Osteoblast (primary cell): ENCODE results near the gene HSPA12B. TPM values are rescaled to one million over a fixed set of nuclear protein-coding genes. Genes with fewer than 3 reads are reported as not detected.

ENCODE experiments used
- DNase-seq: peaks from one replicate; pipeline ENCODE4 v3.0.0; 2011; ENCODE audit warnings: low spot score, mixed read lengths; ENCODE audit not compliant: insufficient read length; ENCODE audit errors: missing footprints
- H2AFZ ChIP-seq: 2 replicates; pipeline ENCODE4 v1.6.0; 2011; ENCODE audit warnings: mild to moderate bottlenecking, low read length
- H3K27ac ChIP-seq: 2 replicates; pipeline ENCODE4 v1.5.1; 2011; ENCODE audit warnings: mild to moderate bottlenecking, low read depth, low read length, moderate library complexity
- H3K27me3 ChIP-seq: 2 replicates; pipeline ENCODE4 v1.6.0; 2012; ENCODE audit warnings: mild to moderate bottlenecking, control low read depth, inconsistent platforms, low read length, moderate library complexity; ENCODE audit not compliant: insufficient read depth
- H3K36me3 ChIP-seq: 2 replicates; pipeline ENCODE4 v1.5.1; 2011; ENCODE audit warnings: mild to moderate bottlenecking, low read length, control low read depth, moderate library complexity; ENCODE audit not compliant: insufficient read depth
- H3K4me1 ChIP-seq: 2 replicates; pipeline ENCODE4 v1.5.1; 2011; ENCODE audit warnings: mild to moderate bottlenecking, low read length, control low read depth, moderate library complexity; ENCODE audit not compliant: insufficient read depth
- H3K4me2 ChIP-seq: 2 replicates; pipeline ENCODE4 v1.6.0; 2011; ENCODE audit warnings: mild to moderate bottlenecking, low read length; ENCODE audit not compliant: insufficient read depth
- H3K4me3 ChIP-seq: fragments of 200-600 bp; sonication (generic); 3 replicates; pipeline ENCODE4 v1.5.1; 2012; ENCODE audit warnings: mild to moderate bottlenecking, low read length, inconsistent platforms; ENCODE audit not compliant: insufficient read depth
- H3K79me2 ChIP-seq: 2 replicates; pipeline ENCODE4 v1.6.0; 2012; ENCODE audit warnings: mild to moderate bottlenecking, low read length, control low read depth, inconsistent platforms; ENCODE audit not compliant: insufficient read depth
- H3K9me3 ChIP-seq: 2 replicates; pipeline ENCODE4 v1.5.1; 2011; ENCODE audit warnings: low read depth, low read length, control low read depth
- H4K20me1 ChIP-seq: 2 replicates; pipeline ENCODE4 v1.6.0; 2012; ENCODE audit warnings: mild to moderate bottlenecking, low read length, control low read depth; ENCODE audit not compliant: insufficient read depth
- total RNA-seq: library from RNA; depleted of rRNA; stranded (reverse); fragments of >200 nt; gene quantifications from 2 replicates; pipeline ENCODE4 v1.2.3, GENCODE V29; 2012
- TF ChIP-seq, protein P1 (sequence below): IDR thresholded peaks from 2 replicates; pipeline ENCODE4 v1.5.1; 2011; ENCODE audit warnings: mild to moderate bottlenecking, low read depth, low read length, moderate library complexity; ENCODE audit errors: extremely low read depth

The HSPA12B gene
- total RNA-seq, 1 donor: not detected

DNA sequence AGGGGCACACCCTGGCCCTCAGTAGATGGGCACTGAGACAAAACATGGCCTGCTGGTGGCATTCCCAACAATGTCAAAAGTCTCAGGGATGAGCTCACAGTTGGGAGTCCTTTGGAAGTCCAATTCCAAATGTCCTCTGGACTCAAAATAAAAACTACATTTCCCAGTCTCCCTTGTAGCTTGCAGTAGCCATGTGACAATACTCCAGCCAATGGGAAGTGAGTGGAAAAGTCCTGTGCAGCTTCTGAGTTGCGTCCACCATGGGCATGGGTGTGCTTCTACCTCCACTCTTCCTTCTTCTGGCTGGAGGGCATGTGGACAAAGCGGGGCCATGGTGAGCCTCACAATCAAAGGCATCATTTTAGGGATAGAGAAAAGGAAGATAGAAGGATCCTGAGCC is 44.8 kb upstream of the HSPA12B start:
- peak; percentile 98 for DNase-seq
- H3K4me2 ChIP-seq: no peak overlapping the region
- H3K4me1 ChIP-seq: peaks cover 13% of the 10 kb centered on the region
- H3K27me3 ChIP-seq: no peaks in the 10 kb centered on the region
- no peaks in the 10 kb centered on the region for H3K36me3 ChIP-seq
- TF ChIP-seq, protein P1, sequence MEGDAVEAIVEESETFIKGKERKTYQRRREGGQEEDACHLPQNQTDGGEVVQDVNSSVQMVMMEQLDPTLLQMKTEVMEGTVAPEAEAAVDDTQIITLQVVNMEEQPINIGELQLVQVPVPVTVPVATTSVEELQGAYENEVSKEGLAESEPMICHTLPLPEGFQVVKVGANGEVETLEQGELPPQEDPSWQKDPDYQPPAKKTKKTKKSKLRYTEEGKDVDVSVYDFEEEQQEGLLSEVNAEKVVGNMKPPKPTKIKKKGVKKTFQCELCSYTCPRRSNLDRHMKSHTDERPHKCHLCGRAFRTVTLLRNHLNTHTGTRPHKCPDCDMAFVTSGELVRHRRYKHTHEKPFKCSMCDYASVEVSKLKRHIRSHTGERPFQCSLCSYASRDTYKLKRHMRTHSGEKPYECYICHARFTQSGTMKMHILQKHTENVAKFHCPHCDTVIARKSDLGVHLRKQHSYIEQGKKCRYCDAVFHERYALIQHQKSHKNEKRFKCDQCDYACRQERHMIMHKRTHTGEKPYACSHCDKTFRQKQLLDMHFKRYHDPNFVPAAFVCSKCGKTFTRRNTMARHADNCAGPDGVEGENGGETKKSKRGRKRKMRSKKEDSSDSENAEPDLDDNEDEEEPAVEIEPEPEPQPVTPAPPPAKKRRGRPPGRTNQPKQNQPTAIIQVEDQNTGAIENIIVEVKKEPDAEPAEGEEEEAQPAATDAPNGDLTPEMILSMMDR: no peak
- H2AFZ ChIP-seq: peak overlapping the region; percentile 95
- no peaks in the 10 kb centered on the region for H4K20me1 ChIP-seq
- H3K9me3 ChIP-seq: no peaks in the 10 kb centered on the region
- no peak overlapping the region for H3K4me3 ChIP-seq
- H3K79me2 ChIP-seq: no peaks in the 10 kb centered on the region
- H3K27ac ChIP-seq: no peak overlapping the region

DNA sequence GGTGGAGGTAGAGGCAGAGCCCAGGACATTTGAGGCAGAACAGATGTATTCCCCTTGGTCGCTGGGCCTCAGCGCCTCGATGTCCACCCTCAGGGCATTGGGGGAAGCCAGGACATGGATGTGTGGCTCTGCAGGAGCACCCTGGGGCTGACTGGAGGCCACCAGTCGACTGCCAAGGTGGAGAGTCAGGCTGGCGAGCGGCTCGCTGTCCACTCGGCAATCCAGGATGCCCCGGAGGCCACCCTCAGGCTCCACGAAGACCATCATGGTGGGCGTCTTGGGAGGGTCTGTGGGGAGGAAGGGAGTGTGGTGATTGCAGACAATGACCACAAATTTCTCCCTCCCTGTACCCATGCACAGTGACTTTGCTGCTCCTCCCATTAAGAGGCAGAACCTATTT is 42.5 kb upstream of the HSPA12B start:
- Histone ChIP-seq H4K20me1 (no peaks in the 10 kb centered on the region), H3K36me3 (no peaks in the 10 kb centered on the region), H3K27ac (no peak overlapping the region), H3K4me2 (no peak overlapping the region), H2AFZ (no peak overlapping the region), H3K4me1 (peaks cover 13% of the 10 kb centered on the region), H3K79me2 (no peaks in the 10 kb centered on the region), H3K4me3 (no peak overlapping the region), H3K9me3 (no peaks in the 10 kb centered on the region), H3K27me3 (no peaks in the 10 kb centered on the region)
- TF ChIP-seq, protein P1: no peak
- no peak for DNase-seq

DNA sequence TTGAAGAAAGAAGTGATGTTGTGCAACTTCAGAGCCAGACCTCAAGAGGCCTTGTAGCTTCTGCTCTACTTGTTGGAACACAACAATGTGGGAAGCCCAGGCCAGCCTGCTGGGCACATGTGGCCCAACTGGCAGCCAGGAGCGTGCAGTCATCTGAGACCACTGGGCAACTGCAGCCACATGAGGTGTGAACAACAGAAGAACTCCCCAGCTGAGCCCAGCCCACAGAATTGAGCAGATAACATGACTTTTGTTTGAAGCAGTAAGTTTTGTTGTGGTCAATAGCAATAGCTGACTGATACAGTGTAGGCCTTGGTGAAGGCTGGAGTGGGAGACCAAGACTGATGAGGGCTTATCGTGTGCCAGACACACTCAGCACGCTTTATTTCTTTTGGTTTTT is 42.1 kb upstream of the HSPA12B start:
- H3K27ac ChIP-seq: no peak overlapping the region
- H4K20me1 ChIP-seq: no peaks in the 10 kb centered on the region
- H3K79me2 ChIP-seq: no peaks in the 10 kb centered on the region
- H3K27me3 ChIP-seq: no peaks in the 10 kb centered on the region
- peaks cover 13% of the 10 kb centered on the region for H3K4me1 ChIP-seq
- H3K36me3 ChIP-seq: no peaks in the 10 kb centered on the region
- TF ChIP-seq, protein P1: no peak
- H3K4me3 ChIP-seq: no peak overlapping the region
- no peak overlapping the region for H3K4me2 ChIP-seq
- DNase-seq: no peak
- no peak overlapping the region for H2AFZ ChIP-seq
- no peaks in the 10 kb centered on the region for H3K9me3 ChIP-seq

DNA sequence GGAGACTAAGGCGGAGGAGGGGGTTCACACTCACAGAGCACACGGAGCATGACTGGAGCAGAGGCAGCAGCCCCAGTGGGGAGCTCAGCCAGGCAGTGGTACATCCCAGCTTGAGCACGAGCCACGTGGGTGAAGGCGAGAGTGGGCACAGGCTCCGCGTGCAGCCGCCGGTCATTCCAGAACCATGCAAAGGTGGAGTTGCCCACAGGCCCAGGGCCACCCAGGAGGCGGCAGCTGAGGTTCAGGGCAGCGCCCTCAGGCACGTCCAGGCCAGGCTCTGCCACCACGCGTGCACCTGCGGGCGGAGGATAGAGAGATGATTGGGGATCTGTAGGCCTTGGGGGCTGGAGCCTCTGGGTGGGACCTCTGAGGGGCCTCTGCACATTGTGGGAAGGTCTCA is 41.2 kb upstream of the HSPA12B start:
- Histone ChIP-seq H3K79me2 (no peaks in the 10 kb centered on the region), H3K27ac (no peak overlapping the region), H3K9me3 (no peaks in the 10 kb centered on the region), H4K20me1 (no peaks in the 10 kb centered on the region), H3K27me3 (no peaks in the 10 kb centered on the region), H3K4me1 (peaks cover 13% of the 10 kb centered on the region), H3K36me3 (no peaks in the 10 kb centered on the region), H3K4me2 (no peak overlapping the region), H2AFZ (no peak overlapping the region), H3K4me3 (no peak overlapping the region)
- TF ChIP-seq, protein P1: no peak
- DNase-seq: no peak
